ENCODE measurements around the gene MAP4K4.

DNA sequence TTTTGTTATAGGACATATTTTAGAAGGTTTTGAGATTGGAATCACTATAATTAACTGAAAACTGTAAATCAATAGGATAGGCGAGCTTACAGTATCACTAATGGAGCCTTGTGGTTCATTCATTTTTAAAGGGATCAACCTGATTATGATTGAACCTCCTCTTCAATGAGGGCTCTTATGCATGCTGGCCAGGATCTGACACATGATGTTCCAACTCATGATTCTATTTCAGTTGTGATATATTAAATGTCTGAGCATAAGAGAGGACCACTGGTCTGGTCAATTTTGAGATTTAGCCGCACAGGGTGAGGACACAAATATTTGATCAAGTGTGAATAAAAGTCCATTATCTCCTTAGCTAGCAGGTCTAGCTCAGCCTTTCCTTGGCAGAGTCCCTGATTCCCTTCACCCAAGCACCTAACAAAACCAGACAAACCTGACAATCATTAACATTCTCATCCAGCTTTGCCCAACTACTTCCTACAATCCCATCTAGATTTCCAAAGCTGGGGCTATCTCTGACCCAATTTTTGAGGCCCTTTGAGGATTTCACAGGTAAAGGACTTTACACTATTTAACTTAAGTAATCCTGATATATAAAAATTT lies 6.9 kb upstream of the MAP4K4 start:
- TF ChIP-seq CTCF (IDR thresholded peaks at IDR 0.05): no peak
- TF ChIP-seq POLR2A (IDR thresholded peaks at IDR 0.05): no peak

Measured in adrenal gland (tissue), 5 donors.